HG02678 (cell line): ENCODE results near the gene MMP1.

Experiments used
- ATAC-seq: cut with Tn5 transposase; IDR thresholded peaks from one replicate; pipeline ENCODE4 v1.9.1; 2021; ENCODE audit warnings: mild to moderate bottlenecking, moderate library complexity; ENCODE audit not compliant: unreplicated experiment

The MMP1 gene

GRCh38 chr11:102798012-102798746, at the start of gene MMP1:
MMP1 (minus strand) TSS chr11:102798160; CDS start chr11:102798092, 68 bp downstream.
- ATAC-seq, result no peak

GRCh38 chr11:102846292-102846691, 48.3 kb upstream of the MMP1 start:
- ATAC-seq, result no peak

GRCh38 chr11:102843489-102843888, 45.5 kb upstream of the MMP1 start, which contains the start of gene MMP3:
MMP3 (minus strand) TSS chr11:102843609; CDS start chr11:102843546, 63 bp downstream.
- ATAC-seq, result no peak

- no peak for ATAC-seq
Observed at GRCh38 chr11:102842930-102843329, 45.0 kb upstream of the MMP1 start.

- no peak for ATAC-seq
Observed at GRCh38 chr11:102840018-102840417, 42.1 kb upstream of the MMP1 start.

GRCh38 chr11:102837646-102838045, 39.7 kb upstream of the MMP1 start:
- ATAC-seq, result no peak

- no peak for ATAC-seq
Observed at GRCh38 chr11:102837156-102837555, 39.2 kb upstream of the MMP1 start.

- ATAC-seq, result no peak
Observed at GRCh38 chr11:102836290-102836875, 38.4 kb upstream of the MMP1 start.

GRCh38 chr11:102833731-102834130, 35.8 kb upstream of the MMP1 start:
- ATAC-seq, result no peak

GRCh38 chr11:102832612-102833011, 34.7 kb upstream of the MMP1 start:
- ATAC-seq, result no peak

GRCh38 chr11:102831489-102832440, 33.8 kb upstream of the MMP1 start:
- no peak for ATAC-seq

GRCh38 chr11:102831128-102831488, 33.1 kb upstream of the MMP1 start:
- ATAC-seq, result no peak

GRCh38 chr11:102830001-102830727, 32.2 kb upstream of the MMP1 start:
- no peak for ATAC-seq

GRCh38 chr11:102829316-102830000, 31.5 kb upstream of the MMP1 start:
- no peak for ATAC-seq

GRCh38 chr11:102824556-102824955, 26.6 kb upstream of the MMP1 start:
- ATAC-seq, result no peak

- ATAC-seq, result no peak
Observed at GRCh38 chr11:102819491-102819890, 21.5 kb upstream of the MMP1 start.

- ATAC-seq, result no peak
Observed at GRCh38 chr11:102813484-102813883, 15.5 kb upstream of the MMP1 start.

- ATAC-seq, result no peak
Observed at GRCh38 chr11:102812188-102812587, 14.2 kb upstream of the MMP1 start.

GRCh38 chr11:102810950-102811660, 13.1 kb upstream of the MMP1 start:
- no peak for ATAC-seq

GRCh38 chr11:102809971-102810370, 12.0 kb upstream of the MMP1 start:
- no peak for ATAC-seq
